Stimulated activated naive CD4-positive, alpha-beta T cell (primary cell): ENCODE results near the gene NEK2.
A peak's percentile ranks its signal among the peaks of the same experiment; 100 is the strongest.
"Not testable (repeated sequence)": the region's sequence is repeated elsewhere in the genome, so short reads cannot be mapped to it uniquely, and the experiment has no call there.

ENCODE experiments used
- DNase-seq, 6 experiments: peaks; one replicate each; lab custom pipeline; 2025; lab: John Stamatoyannopoulos, UW

The NEK2 gene

GRCh38 chr1:211632808-211633523 is 42.5 kb downstream of the NEK2 start:
- no peak for DNase-seq

GRCh38 chr1:211632117-211632807 is 43.2 kb downstream of the NEK2 start:
- no peak for DNase-seq

- no peak for DNase-seq
Measured at GRCh38 chr1:211631168-211631567, 44.3 kb downstream of the NEK2 start.

- DNase-seq = no peak
Measured at GRCh38 chr1:211630236-211631081, 45.0 kb downstream of the NEK2 start.

GRCh38 chr1:211628417-211628816 is 47.0 kb downstream of the NEK2 start:
- DNase-seq = no peak

GRCh38 chr1:211627259-211627658 is 48.2 kb downstream of the NEK2 start:
- no peak for DNase-seq

- not testable (repeated sequence) for DNase-seq
Measured at GRCh38 chr1:211625866-211626265, 49.6 kb downstream of the NEK2 start.

- peak in 3 of 6 experiments; percentile 2 to 13 (median 7) for DNase-seq
Measured at GRCh38 chr1:211625040-211625439, 50.4 kb downstream of the NEK2 start.

- no peak for DNase-seq
Measured at GRCh38 chr1:211623515-211623914, 51.9 kb downstream of the NEK2 start.

- no peak for DNase-seq
Measured at GRCh38 chr1:211621447-211622198, 53.8 kb downstream of the NEK2 start.

- DNase-seq = no peak
Measured at GRCh38 chr1:211620097-211620496, 55.3 kb downstream of the NEK2 start.

GRCh38 chr1:211619033-211619996 is 56.1 kb downstream of the NEK2 start:
- DNase-seq = no peak

- DNase-seq = no peak
Measured at GRCh38 chr1:211616965-211617297, 58.5 kb downstream of the NEK2 start.

GRCh38 chr1:211616231-211616964 is 59.0 kb downstream of the NEK2 start:
- no peak for DNase-seq

- no peak for DNase-seq
Measured at GRCh38 chr1:211614615-211615014, 60.8 kb downstream of the NEK2 start.

GRCh38 chr1:211613951-211614350 is 61.5 kb downstream of the NEK2 start:
- no peak for DNase-seq

- no peak for DNase-seq
Measured at GRCh38 chr1:211613108-211613947, 62.1 kb downstream of the NEK2 start.

- DNase-seq = no peak
Measured at GRCh38 chr1:211612786-211613107, 62.7 kb downstream of the NEK2 start.
